ENCODE measurements around the gene TMEM8B. TPM values are rescaled to one million over a fixed set of nuclear protein-coding genes. Genes with fewer than 3 reads are reported as not detected.

The TMEM8B gene
- polyA plus RNA-seq, 1 donor from 2014 or later, result 12.7 TPM

GRCh38 chr9:35871545-35871944, 42.5 kb downstream of the TMEM8B start:
- no peaks in the 10 kb centered on the region for H3K9me3 ChIP-seq (ENCODE audit: low read length)
- H2AFZ ChIP-seq (ENCODE audit: low read depth, low read length), result no peak overlapping the region
- no peaks in the 10 kb centered on the region for H3K79me2 ChIP-seq (replicated peaks; ENCODE audit: insufficient read depth, low read length)
- no peaks in the 10 kb centered on the region for H4K20me1 ChIP-seq (ENCODE audit: insufficient read depth)
- H3F3A ChIP-seq (ENCODE audit: insufficient read depth, low read length, poor library complexity, severe bottlenecking), result no peaks in the 10 kb centered on the region
- H3K27ac ChIP-seq (ENCODE audit: low read length), result no peak overlapping the region
- TF ChIP-seq EP300 (conservative IDR thresholded peaks at IDR 0.05; ENCODE audit: poor library complexity, severe bottlenecking), result no peak
- no peak for TF ChIP-seq REST (IDR thresholded peaks at IDR 0.05; ENCODE audit: borderline replicate concordance)
- no peaks in the 10 kb centered on the region for H3K9me2 ChIP-seq (ENCODE audit: insufficient read depth, low read length)
- H3K36me3 ChIP-seq (ENCODE audit: insufficient read depth, low read length), result no peaks in the 10 kb centered on the region
- no peak overlapping the region for H3K4me2 ChIP-seq (ENCODE audit: low read length)
- H3K9ac ChIP-seq (ENCODE audit: low read length), result no peak overlapping the region
- H3K4me3 ChIP-seq (ENCODE audit: low read length), result no peak overlapping the region
- no peaks in the 10 kb centered on the region for H3K27me3 ChIP-seq (ENCODE audit: insufficient read depth, low read depth, low read length)

DNA sequence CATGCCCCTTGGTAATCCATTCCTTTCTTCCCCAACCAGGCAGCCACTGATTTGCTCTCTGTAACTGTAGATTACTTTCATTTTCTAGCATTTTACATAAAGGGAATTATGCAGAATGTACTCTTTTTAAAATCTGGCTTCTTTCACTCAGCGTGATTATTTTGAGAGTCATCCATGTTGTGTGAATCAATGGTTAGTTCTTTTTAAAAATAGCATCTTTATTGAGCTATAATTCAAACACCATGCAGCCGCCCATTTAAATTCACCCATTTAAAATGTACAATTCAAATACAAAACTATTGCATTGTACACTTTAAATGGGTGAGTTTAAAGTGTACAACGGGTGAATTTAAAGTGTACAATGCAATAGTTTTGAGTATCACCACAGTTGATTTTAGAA, 43.5 kb downstream of the TMEM8B start:
- Histone ChIP-seq H3K4me3 (ENCODE audit: low read length) (no peak overlapping the region), H3F3A (ENCODE audit: insufficient read depth, low read length, poor library complexity, severe bottlenecking) (no peaks in the 10 kb centered on the region)
- TF ChIP-seq, protein P1, sequence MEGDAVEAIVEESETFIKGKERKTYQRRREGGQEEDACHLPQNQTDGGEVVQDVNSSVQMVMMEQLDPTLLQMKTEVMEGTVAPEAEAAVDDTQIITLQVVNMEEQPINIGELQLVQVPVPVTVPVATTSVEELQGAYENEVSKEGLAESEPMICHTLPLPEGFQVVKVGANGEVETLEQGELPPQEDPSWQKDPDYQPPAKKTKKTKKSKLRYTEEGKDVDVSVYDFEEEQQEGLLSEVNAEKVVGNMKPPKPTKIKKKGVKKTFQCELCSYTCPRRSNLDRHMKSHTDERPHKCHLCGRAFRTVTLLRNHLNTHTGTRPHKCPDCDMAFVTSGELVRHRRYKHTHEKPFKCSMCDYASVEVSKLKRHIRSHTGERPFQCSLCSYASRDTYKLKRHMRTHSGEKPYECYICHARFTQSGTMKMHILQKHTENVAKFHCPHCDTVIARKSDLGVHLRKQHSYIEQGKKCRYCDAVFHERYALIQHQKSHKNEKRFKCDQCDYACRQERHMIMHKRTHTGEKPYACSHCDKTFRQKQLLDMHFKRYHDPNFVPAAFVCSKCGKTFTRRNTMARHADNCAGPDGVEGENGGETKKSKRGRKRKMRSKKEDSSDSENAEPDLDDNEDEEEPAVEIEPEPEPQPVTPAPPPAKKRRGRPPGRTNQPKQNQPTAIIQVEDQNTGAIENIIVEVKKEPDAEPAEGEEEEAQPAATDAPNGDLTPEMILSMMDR (IDR thresholded peaks at IDR 0.05; ENCODE audit: poor library complexity, severe bottlenecking), result no peak
- TF ChIP-seq RAD21 (conservative IDR thresholded peaks at IDR 0.05) (no peak), TAF1 (IDR thresholded peaks at IDR 0.05; ENCODE audit: low read depth) (no peak), EZH2 (IDR thresholded peaks at IDR 0.05; ENCODE audit: borderline replicate concordance, insufficient read depth, low read length, poor library complexity, severe bottlenecking) (no peak), MXI1 (conservative IDR thresholded peaks at IDR 0.05; ENCODE audit: poor library complexity, severe bottlenecking) (no peak)

GRCh38 chr9:35882263-35882848, 53.3 kb downstream of the TMEM8B start:
- TF ChIP-seq, protein P1 (IDR thresholded peaks at IDR 0.05; ENCODE audit: poor library complexity, severe bottlenecking), result peak; percentile 89
- no peak for TF ChIP-seq POLR2AphosphoS5 (IDR thresholded peaks at IDR 0.05)
- TF ChIP-seq RAD21 (conservative IDR thresholded peaks at IDR 0.05), result peak; percentile 84
- TF ChIP-seq REST (IDR thresholded peaks at IDR 0.05; ENCODE audit: borderline replicate concordance), result no peak
- TF ChIP-seq TAF1 (IDR thresholded peaks at IDR 0.05; ENCODE audit: low read depth), result no peak
- no peak for TF ChIP-seq EP300 (conservative IDR thresholded peaks at IDR 0.05; ENCODE audit: poor library complexity, severe bottlenecking)
- TF ChIP-seq SMC3 (conservative IDR thresholded peaks at IDR 0.05; ENCODE audit: poor library complexity), result peak; percentile 95
- TF ChIP-seq EZH2 (IDR thresholded peaks at IDR 0.05; ENCODE audit: borderline replicate concordance, insufficient read depth, low read length, poor library complexity, severe bottlenecking), result no peak
- no peak for TF ChIP-seq MXI1 (conservative IDR thresholded peaks at IDR 0.05; ENCODE audit: poor library complexity, severe bottlenecking)
- Histone ChIP-seq H3K27ac (ENCODE audit: low read length) (no peak overlapping the region), H2AFZ (ENCODE audit: low read depth, low read length) (no peak overlapping the region)

More for the DNA sequence above, 43.5 kb downstream of the TMEM8B start:
- Histone ChIP-seq H3K27ac (ENCODE audit: low read length) (no peak overlapping the region), H3K36me3 (ENCODE audit: insufficient read depth, low read length) (no peaks in the 10 kb centered on the region), H3K4me2 (ENCODE audit: low read length) (no peak overlapping the region), H2AFZ (ENCODE audit: low read depth, low read length) (no peak overlapping the region), H3K9me3 (ENCODE audit: low read length) (no peaks in the 10 kb centered on the region), H4K20me1 (ENCODE audit: insufficient read depth) (no peaks in the 10 kb centered on the region), H3K9ac (ENCODE audit: low read length) (no peak overlapping the region), H3K27me3 (ENCODE audit: insufficient read depth, low read depth, low read length) (no peaks in the 10 kb centered on the region), H3K79me2 (replicated peaks; ENCODE audit: insufficient read depth, low read length) (no peaks in the 10 kb centered on the region), H3K9me2 (ENCODE audit: insufficient read depth, low read length) (no peaks in the 10 kb centered on the region)

More at GRCh38 chr9:35882263-35882848, 53.3 kb downstream of the TMEM8B start:
- Histone ChIP-seq H4K20me1 (ENCODE audit: insufficient read depth) (no peaks in the 10 kb centered on the region), H3K36me3 (ENCODE audit: insufficient read depth, low read length) (no peaks in the 10 kb centered on the region), H3F3A (ENCODE audit: insufficient read depth, low read length, poor library complexity, severe bottlenecking) (no peaks in the 10 kb centered on the region), H3K9me3 (ENCODE audit: low read length) (no peaks in the 10 kb centered on the region), H3K9ac (ENCODE audit: low read length) (no peak overlapping the region), H3K79me2 (replicated peaks; ENCODE audit: insufficient read depth, low read length) (no peaks in the 10 kb centered on the region), H3K4me3 (ENCODE audit: low read length) (no peak overlapping the region), H3K4me2 (ENCODE audit: low read length) (no peak overlapping the region), H3K27me3 (ENCODE audit: insufficient read depth, low read depth, low read length) (no peaks in the 10 kb centered on the region), H3K9me2 (ENCODE audit: insufficient read depth, low read length) (no peaks in the 10 kb centered on the region)
